GM12878 (cell line): ENCODE results near the gene INHBB. TPM values are rescaled to one million over a fixed set of nuclear protein-coding genes. Genes with fewer than 3 reads are reported as not detected.

ENCODE experiments used
- ATAC-seq: fragments of 200-7000 bp; cut with Tn5 transposase; 3 replicates; pipeline ENCODE4 v1.9.1; 2020; ENCODE audit warnings: mild to moderate bottlenecking, moderate library complexity
- BruUV-seq: library from RNA; stranded (reverse); fragments of 400-500 nt; replicated peaks from 2 replicates; lab custom pipeline; 2021; lab: Mats Ljungman, UMichigan
- CTCF ChIA-PET: fragments of 300-600 bp; sonication (Branson Sonifier 250); formaldehyde crosslinking; extraction: SDS; loops from one replicate; lab custom pipeline; 2021; ENCODE audit warnings: inconsistent platforms; lab: Yijun Ruan, JAX
- POLR2A ChIA-PET: fragments of 350-600 bp; formaldehyde crosslinking; extraction: SDS; loops from one replicate; lab custom pipeline; 2021; ENCODE audit warnings: inconsistent platforms; lab: Charles Lee
- RAD21 ChIA-PET: fragments of 300-600 bp; sonication (Branson Sonifier 250); formaldehyde crosslinking; loops from one replicate; lab custom pipeline; 2023; ENCODE audit warnings: antibody characterized with exemption; ENCODE audit not compliant: unreplicated experiment; lab: Charles Lee
- SMC1A ChIA-PET: fragments of 300-600 bp; sonication (Branson Sonifier 250); formaldehyde crosslinking; loops from one replicate; lab custom pipeline; 2023; ENCODE audit not compliant: unreplicated experiment, uncharacterized antibody; lab: Charles Lee
- DNase-seq: peaks from one replicate; pipeline ENCODE4 v3.0.0-alpha.2; 2011; ENCODE audit warnings: low read depth, low spot score
- FAIRE-seq: peaks from 3 replicates; lab custom pipeline; 2011; peaks lifted over from hg19 to GRCh38; lab: Jason Lieb, UNC
- H2AFZ ChIP-seq: 2 replicates; pipeline ENCODE4 v1.6.0; 2011; ENCODE audit warnings: low read depth, low read length, control low read depth; ENCODE audit not compliant: control insufficient read depth
- H3K27ac ChIP-seq: 2 replicates; pipeline ENCODE4 v1.5.1; 2011; ENCODE audit warnings: control low read depth; ENCODE audit not compliant: control insufficient read depth, insufficient read depth
- H3K27me3 ChIP-seq, 2 experiments: replicated peaks in 1 of 2; 2 replicates each; pipeline versions ENCODE4 v1.6.0 to v1.6.1; 2011; ENCODE audit warnings: low read length in 1 of 2; ENCODE audit not compliant: control insufficient read depth in 2 of 2, insufficient read depth in 2 of 2
- H3K36me3 ChIP-seq, 2 experiments: 2 replicates each; pipeline ENCODE4 v1.5.1; 2011; ENCODE audit warnings: low read length in 1 of 2; ENCODE audit not compliant: control insufficient read depth in 2 of 2, insufficient read depth in 2 of 2
- H3K4me1 ChIP-seq: 2 replicates; pipeline ENCODE4 v1.6.1; 2011; ENCODE audit warnings: mild to moderate bottlenecking, low read length, moderate library complexity, mixed read lengths; ENCODE audit not compliant: control insufficient read depth, insufficient read depth
- H3K4me2 ChIP-seq: 2 replicates; pipeline ENCODE4 v1.6.0; 2011; ENCODE audit warnings: control low read depth; ENCODE audit not compliant: control insufficient read depth, insufficient read depth
- H3K4me3 ChIP-seq: fragments of 200-600 bp; sonication (generic); 2 replicates; pipeline ENCODE4 v1.5.1; 2016
- H3K79me2 ChIP-seq: 2 replicates; pipeline ENCODE4 v1.6.0; 2011; ENCODE audit warnings: low read length; ENCODE audit not compliant: control insufficient read depth, insufficient read depth
- H3K9ac ChIP-seq: 2 replicates; pipeline ENCODE4 v1.8.0; 2011; ENCODE audit warnings: low read length, control low read depth, mixed read lengths; ENCODE audit not compliant: control insufficient read depth, insufficient read depth
- H3K9me3 ChIP-seq: replicated peaks from 3 replicates; pipeline ENCODE4 v1.5.1; 2011; ENCODE audit warnings: mild to moderate bottlenecking, low read length; ENCODE audit not compliant: control insufficient read depth, insufficient read depth
- H4K20me1 ChIP-seq: 2 replicates; pipeline ENCODE4 v1.6.0; 2011; ENCODE audit not compliant: control insufficient read depth, insufficient read depth
- BMI1 ChIP-seq: fragments of 450-650 bp; IDR thresholded peaks from 2 replicates; pipeline ENCODE4 v1.6.1; 2016; ENCODE audit warnings: mild to moderate bottlenecking, moderate library complexity, borderline replicate concordance
- E2F8 ChIP-seq: fragments of 450-650 bp; IDR thresholded peaks from 2 replicates; pipeline ENCODE4 v1.6.1; 2018; ENCODE audit warnings: mild to moderate bottlenecking, low read depth, moderate library complexity; ENCODE audit not compliant: partially characterized antibody
- KAT2A ChIP-seq: conservative IDR thresholded peaks from 2 replicates; pipeline ENCODE4 v1.6.1; 2011; ENCODE audit warnings: low read depth, low read length; ENCODE audit not compliant: control insufficient read depth
- NFIC ChIP-seq: IDR thresholded peaks from 2 replicates; pipeline ENCODE4 v1.6.1; 2012; ENCODE audit warnings: low read depth, mild to moderate bottlenecking, inconsistent platforms, low read length, moderate library complexity
- PKNOX1 ChIP-seq: fragments of 450-650 bp; IDR thresholded peaks from 2 replicates; pipeline ENCODE4 v1.6.1; 2016; ENCODE audit warnings: mild to moderate bottlenecking
- SMAD1 ChIP-seq: fragments of 450-650 bp; IDR thresholded peaks from 2 replicates; pipeline ENCODE4 v1.6.1; 2018; ENCODE audit warnings: mild to moderate bottlenecking, low read depth; ENCODE audit not compliant: partially characterized antibody
- SMAD5 ChIP-seq: IDR thresholded peaks from 2 replicates; pipeline ENCODE4 v1.6.1; 2016; ENCODE audit warnings: antibody characterized with exemption, low read depth
- SMARCA5 ChIP-seq: fragments of 450-650 bp; IDR thresholded peaks from 2 replicates; pipeline ENCODE4 v1.6.1; 2017; ENCODE audit warnings: mild to moderate bottlenecking
- STAT1 ChIP-seq: fragments of 450-650 bp; conservative IDR thresholded peaks from 2 replicates; pipeline ENCODE4 v1.6.1; 2014; ENCODE audit warnings: antibody characterized with exemption, mild to moderate bottlenecking
- TAF1 ChIP-seq: IDR thresholded peaks from 2 replicates; pipeline ENCODE4 v1.6.1; 2011; ENCODE audit warnings: mild to moderate bottlenecking, low read depth, low read length, borderline replicate concordance
- YBX1 ChIP-seq: fragments of 450-650 bp; IDR thresholded peaks from 2 replicates; pipeline ENCODE4 v1.6.1; 2016; ENCODE audit warnings: antibody characterized with exemption
- ZBTB33 ChIP-seq: fragments of 450-650 bp; IDR thresholded peaks from 2 replicates; pipeline ENCODE4 v1.6.1; 2017; ENCODE audit warnings: mild to moderate bottlenecking
- ZNF24 ChIP-seq: fragments of 450-650 bp; IDR thresholded peaks from 2 replicates; pipeline ENCODE4 v1.6.1; 2017; ENCODE audit warnings: antibody characterized with exemption, mild to moderate bottlenecking
- ZNF592 ChIP-seq: fragments of 450-650 bp; IDR thresholded peaks from 2 replicates; pipeline ENCODE4 v1.6.1; 2017; ENCODE audit warnings: mild to moderate bottlenecking, moderate library complexity
- WGBS: methylation state at CpG from one replicate; pipeline ENCODE4 v1.1.6; 2016; ENCODE audit warnings: low lambda C conversion rate; ENCODE audit not compliant: insufficient replicate concordance, insufficient coverage; ENCODE audit errors: missing lambda C conversion rate; 5-methylcytosine and 5-hydroxymethylcytosine counted together
- in situ Hi-C: fragments of 300-500 bp; cut with MboI; formaldehyde crosslinking; loops from 9 replicates; pipeline ENCODE4 v1.14.3; 2018; ENCODE audit warnings: mixed read lengths
- intact Hi-C: fragments of 100-400 bp; cut with micrococcal nuclease; formaldehyde crosslinking; loops from one replicate; pipeline ENCODE4 v1.14.2; 2022; ENCODE audit not compliant: unreplicated experiment
- polyA plus RNA-seq, 11 experiments: library from polyadenylated mRNA; depleted of rRNA in 4 of 11; unstranded in 6 of 11; stranded (reverse) in 5 of 11; fragments of >200 nt; fragmentation: Nextera tagmentation in 4 of 11; fragmentation: Illumina TruSeq in 1 of 11; extraction: Ambion mirVana in 4 of 11; extraction: Trizol in 1 of 11; gene quantifications; 1 replicate in 1 of 11; 2 replicates in 10 of 11; pipeline versions ENCODE4 v1.2.1 to v1.2.3, GENCODE V29; 2011 to 2016; ENCODE audit warnings: inconsistent platforms in 2 of 11, missing spikeins in 2 of 11, low read depth in 1 of 11
- total RNA-seq, 4 experiments: library from RNA; depleted of rRNA in 3 of 4; stranded (reverse); fragments of >200 nt in 3 of 4; fragmentation: Illumina TruSeq in 1 of 4; extraction: Trizol in 1 of 4; gene quantifications; 2 replicates each; pipeline versions ENCODE4 v1.2.1 to v1.2.3, GENCODE V29; 2013 to 2021

INHBB gene
- total and polyA plus RNA-seq, 10 of the 15 experiments (the other 5 are each of a cell fraction or from before 2014, with no cell fraction given), result 0.05 TPM; not detected in 9

GRCh38 chr2:120365236-120365793, 19.4 kb downstream of the INHBB start:
- H3K4me2 ChIP-seq, result no peak overlapping the region
- DNase-seq (no peak), FAIRE-seq (no peak), ATAC-seq (no peak)
- intact Hi-C loops (no loop called here), in situ Hi-C loops (no loop called here)
- H3K27me3 ChIP-seq, result peaks cover 0 to 5% of the 10 kb centered on the region in 2 experiments; a peak in 2 of 4 replicates
- no peaks in the 10 kb centered on the region for H3K36me3 ChIP-seq
- RAD21 ChIA-PET, result no interaction called here
- no peak overlapping the region for H3K27ac ChIP-seq
- POLR2A ChIA-PET, result no interaction called here
- CTCF ChIA-PET, result no interaction called here
- SMC1A ChIA-PET, result no interaction called here
- H3K4me1 ChIP-seq, result no peaks in the 10 kb centered on the region
- H4K20me1 ChIP-seq, result no peaks in the 10 kb centered on the region
- H3K9ac ChIP-seq, result no peak overlapping the region
- 9% methylated on average over 13 of the region's 13 CpGs for WGBS
- no peak overlapping the region for H3K4me3 ChIP-seq
- no peaks in the 10 kb centered on the region for H3K79me2 ChIP-seq
- BruUV-seq, result no TSS peak
- no peaks in the 10 kb centered on the region for H3K9me3 ChIP-seq
- no peak overlapping the region for H2AFZ ChIP-seq
- no peak for TF ChIP-seq PKNOX1
- no peak for TF ChIP-seq E2F8
- TF ChIP-seq ZNF592, result no peak
- TF ChIP-seq NFIC, result no peak
- no peak for TF ChIP-seq ZBTB33
- no peak for TF ChIP-seq SMAD5
- TF ChIP-seq BMI1, result no peak
- TF ChIP-seq TAF1, result no peak
- TF ChIP-seq SMARCA5, result no peak
- TF ChIP-seq SMAD1, result no peak
- TF ChIP-seq STAT1, result no peak
- no peak for TF ChIP-seq YBX1
- no peak for TF ChIP-seq KAT2A
- no peak for TF ChIP-seq ZNF24
